H1 (cell line): Measurements from ENCODE around the gene CRYM. TPM values are rescaled to one million over a fixed set of nuclear protein-coding genes. Genes with fewer than 3 reads are reported as not detected.

Experiments
- CTCF ChIA-PET: fragments of 300-600 bp; sonication (Branson Sonifier 250); formaldehyde crosslinking; loops from one replicate; lab custom pipeline; 2021; ENCODE audit not compliant: partially characterized antibody; lab: Charles Lee
- POLR2A ChIA-PET: fragments of 300-600 bp; sonication (Branson Sonifier 250); formaldehyde crosslinking; loops from one replicate; lab custom pipeline; 2021; ENCODE audit warnings: inconsistent platforms; ENCODE audit not compliant: partially characterized antibody; lab: Charles Lee
- DNase-seq, 2 experiments: peaks; one replicate each; pipeline versions ENCODE4 v3.0.0 to v3.0.0-alpha.2; 2010 to 2022; ENCODE audit warnings: low spot score in 2 of 2, low read depth in 1 of 2, mixed read lengths in 1 of 2
- FAIRE-seq: peaks from 2 replicates; lab custom pipeline; 2011; peaks lifted over from hg19 to GRCh38; lab: Jason Lieb, UNC
- H2AFZ ChIP-seq: 2 replicates; pipeline ENCODE4 v1.8.1; 2012; ENCODE audit warnings: low read length, inconsistent platforms
- H2AK5ac ChIP-seq: 2 replicates; pipeline ENCODE4 v1.6.1; 2013; ENCODE audit warnings: low read depth, low read length
- H2BK120ac ChIP-seq: replicated peaks from 2 replicates; pipeline ENCODE3; 2013; ENCODE audit warnings: low read depth, low read length, inconsistent platforms
- H2BK12ac ChIP-seq: 2 replicates; pipeline ENCODE4 v1.6.1; 2013; ENCODE audit warnings: low read depth, low read length
- H2BK15ac ChIP-seq: 2 replicates; pipeline ENCODE4 v1.6.1; 2013; ENCODE audit warnings: low read length
- H2BK20ac ChIP-seq: 2 replicates; pipeline ENCODE4 v1.6.1; 2013; ENCODE audit warnings: low read length
- H2BK5ac ChIP-seq: 2 replicates; pipeline ENCODE4 v1.6.1; 2013; ENCODE audit warnings: low read depth, low read length
- H3K14ac ChIP-seq: 2 replicates; pipeline ENCODE4 v1.6.1; 2013; ENCODE audit warnings: inconsistent platforms; ENCODE audit not compliant: insufficient read length
- H3K18ac ChIP-seq: 2 replicates; pipeline ENCODE4 v1.6.1; 2013; ENCODE audit warnings: low read length; ENCODE audit errors: extremely low read depth
- H3K23ac ChIP-seq: 2 replicates; pipeline ENCODE4 v1.6.1; 2013; ENCODE audit warnings: inconsistent platforms; ENCODE audit not compliant: insufficient read length
- H3K23me2 ChIP-seq: 2 replicates; pipeline ENCODE4 v1.6.1; 2013; ENCODE audit warnings: low read depth, low read length
- H3K27ac ChIP-seq: 2 replicates; pipeline ENCODE4 v1.6.1; 2011; ENCODE audit warnings: low read depth, low read length, inconsistent platforms
- H3K27me3 ChIP-seq, 4 experiments: replicated peaks in 1 of 4; 1 replicate in 1 of 4; 2 replicates in 3 of 4; pipeline versions ENCODE4 v1.6.1 to v1.8.1; 2011 to 2013; ENCODE audit warnings: low read length in 3 of 4, mild to moderate bottlenecking in 3 of 4, inconsistent platforms in 2 of 4, mixed read lengths in 2 of 4, moderate library complexity in 1 of 4; ENCODE audit not compliant: control insufficient read depth in 3 of 4, insufficient read depth in 3 of 4; ENCODE audit errors: extremely low read depth in 1 of 4
- H3K36me3 ChIP-seq, 4 experiments: 2 replicates each; pipeline versions ENCODE4 v1.6.1 to v1.8.1; 2011 to 2013; ENCODE audit warnings: mild to moderate bottlenecking in 4 of 4, low read length in 3 of 4, moderate library complexity in 2 of 4, control low read depth in 1 of 4, inconsistent platforms in 1 of 4; ENCODE audit not compliant: insufficient read depth in 4 of 4, control insufficient read depth in 2 of 4
- H3K4ac ChIP-seq: replicated peaks from 2 replicates; pipeline ENCODE3; 2013; ENCODE audit warnings: low read length, low read depth, mixed read lengths, inconsistent platforms; ENCODE audit not compliant: insufficient read length
- H3K4me1 ChIP-seq, 4 experiments: replicated peaks in 1 of 4; 1 replicate in 1 of 4; 2 replicates in 3 of 4; pipeline versions ENCODE4 v1.6.1 to v1.8.1; 2011 to 2013; ENCODE audit warnings: low read length in 3 of 4, inconsistent platforms in 2 of 4, mixed read lengths in 1 of 4; ENCODE audit not compliant: insufficient read depth in 4 of 4, control insufficient read depth in 3 of 4
- H3K4me2 ChIP-seq, 2 experiments: 2 replicates each; pipeline versions ENCODE4 v1.6.1 to v1.8.1; 2011 to 2013; ENCODE audit warnings: low read depth in 2 of 2, low read length in 2 of 2, control low read depth in 1 of 2, inconsistent platforms in 1 of 2, mild to moderate bottlenecking in 1 of 2; ENCODE audit not compliant: insufficient read depth in 1 of 2
- H3K4me3 ChIP-seq, 4 experiments: fragments of 200-600, 300-600 bp in 1 of 4; sonication (generic), shearing (Covaris generic), sonication (Bioruptor Twin) in 1 of 4; 2 replicates each; pipeline versions ENCODE4 v1.5.1 to v1.8.1; 2011 to 2016; ENCODE audit warnings: low read length in 4 of 4, low read depth in 3 of 4, control low read depth in 2 of 4, inconsistent platforms in 2 of 4, mild to moderate bottlenecking in 2 of 4, mixed read lengths in 1 of 4, moderate library complexity in 1 of 4; ENCODE audit not compliant: insufficient read depth in 2 of 4; ENCODE audit errors: extremely low read depth in 1 of 4
- H3K56ac ChIP-seq: replicated peaks from 2 replicates; pipeline ENCODE3; 2013; ENCODE audit warnings: low read depth, mild to moderate bottlenecking, mixed read lengths, low read length, inconsistent platforms; ENCODE audit not compliant: insufficient read length
- H3K79me1 ChIP-seq: 2 replicates; pipeline ENCODE4 v1.6.1; 2013; ENCODE audit warnings: low read depth, low read length, control low read depth
- H3K79me2 ChIP-seq, 2 experiments: 2 replicates each; pipeline versions ENCODE4 v1.6.1 to v1.8.1; 2012 to 2013; ENCODE audit warnings: low read length in 2 of 2, mild to moderate bottlenecking in 2 of 2, inconsistent platforms in 1 of 2; ENCODE audit not compliant: insufficient read depth in 2 of 2, control insufficient read depth in 1 of 2
- H3K9ac ChIP-seq, 4 experiments: replicated peaks in 1 of 4; 1 replicate in 1 of 4; 2 replicates in 3 of 4; pipeline versions ENCODE4 v1.6.1 to v1.8.1; 2011 to 2013; ENCODE audit warnings: low read depth in 3 of 4, low read length in 3 of 4, control low read depth in 2 of 4, mild to moderate bottlenecking in 2 of 4, moderate library complexity in 2 of 4, inconsistent platforms in 1 of 4; ENCODE audit errors: extremely low read depth in 1 of 4
- H3K9me3 ChIP-seq, 2 experiments: 2 replicates each; pipeline versions ENCODE4 v1.6.1 to v1.8.1; 2012 to 2013; ENCODE audit warnings: mild to moderate bottlenecking in 2 of 2, moderate library complexity in 2 of 2, control low read depth in 1 of 2, inconsistent platforms in 1 of 2, low read depth in 1 of 2, low read length in 1 of 2, mixed read lengths in 1 of 2; ENCODE audit not compliant: insufficient read depth in 2 of 2
- H4K20me1 ChIP-seq, 2 experiments: replicated peaks in 1 of 2; 2 replicates each; pipeline versions ENCODE3 to v1.8.1; 2011 to 2013; ENCODE audit warnings: inconsistent platforms in 2 of 2, low read length in 2 of 2, mild to moderate bottlenecking in 1 of 2; ENCODE audit not compliant: insufficient read depth in 2 of 2, control insufficient read depth in 1 of 2
- H4K5ac ChIP-seq: 2 replicates; pipeline ENCODE4 v1.6.1; 2013; ENCODE audit warnings: low read length, low read depth, mixed read lengths, inconsistent platforms; ENCODE audit not compliant: insufficient read length
- H4K8ac ChIP-seq: 2 replicates; pipeline ENCODE4 v1.8.0; 2013; ENCODE audit warnings: mild to moderate bottlenecking, moderate library complexity, low read length, inconsistent platforms; ENCODE audit not compliant: insufficient read depth; ENCODE audit errors: extremely low read depth
- H4K91ac ChIP-seq: replicated peaks from 2 replicates; pipeline ENCODE3; 2013; ENCODE audit warnings: low read length, mixed read lengths, inconsistent platforms; ENCODE audit not compliant: insufficient read length
- BCL11A ChIP-seq, 2 experiments: IDR thresholded peaks; one replicate each; pipeline ENCODE4 v1.6.1; 2011; ENCODE audit warnings: low read depth in 2 of 2, low read length in 2 of 2, mild to moderate bottlenecking in 2 of 2
- JUND ChIP-seq: IDR thresholded peaks from 2 replicates; pipeline ENCODE4 v1.6.1; 2011; ENCODE audit warnings: mild to moderate bottlenecking, improper control_type of control experiment, low read length
- KDM1A ChIP-seq: fragments of 200-600, 300-600 bp; sonication (generic); IDR thresholded peaks from 2 replicates; pipeline ENCODE4 v1.7.1; 2016; ENCODE audit warnings: mild to moderate bottlenecking, low read length, borderline replicate concordance
- WGBS, 2 experiments: shearing (Covaris generic) in 1 of 2; methylation state at CpG; one replicate each; pipeline versions ENCODE4 v1.1.6 to v1.1.7; 2013 to 2015; ENCODE audit warnings: low lambda C conversion rate in 2 of 2, mixed read lengths in 2 of 2, inconsistent platforms in 1 of 2, low coverage in 1 of 2, missing lambda C conversion rate in 1 of 2; ENCODE audit not compliant: insufficient replicate concordance in 2 of 2, insufficient coverage in 1 of 2, insufficient read length in 1 of 2; ENCODE audit errors: extremely low coverage in 1 of 2, missing lambda C conversion rate in 1 of 2; 5-methylcytosine and 5-hydroxymethylcytosine counted together
- polyA plus RNA-seq, 7 experiments: library from polyadenylated mRNA; depleted of rRNA in 3 of 7; stranded (reverse) in 5 of 7; unstranded in 2 of 7; fragments of >200 nt in 5 of 7; fragments of 200-250 nt in 2 of 7; gene quantifications; 1 replicate in 5 of 7; 2 replicates in 1 of 7; 4 replicates in 1 of 7; pipeline versions ENCODE4 v1.2.1 to v1.2.3, GENCODE V29; 2011 to 2013; ENCODE audit warnings: missing spikeins in 2 of 7, mixed read lengths in 2 of 7
- total RNA-seq: library from RNA; stranded (reverse); fragmentation: NEBNext Ultra II Directional; extraction: Animal tissue kit (Norgen Biotek cat#: 25700); gene quantifications from 2 replicates; pipeline ENCODE4 v1.2.1, GENCODE V29; 2021
- TF ChIP-seq, protein P1 (sequence below): IDR thresholded peaks from 2 replicates; pipeline ENCODE4 v1.6.1; 2012; ENCODE audit warnings: inconsistent platforms

Gene CRYM
- total and polyA plus RNA-seq, 2 of the 8 experiments (the other 6 are each of a cell fraction or from before 2014, with no cell fraction given) = 12.9 to 40.4 TPM

- FAIRE-seq = no peak
- 91% methylated on average over 4 of the region's 4 CpGs; no CpG with 5 or more reads in 1 of the 2 experiments for WGBS, 2 experiments
- TF ChIP-seq KDM1A = no peak
- TF ChIP-seq JUND = no peak
- TF ChIP-seq, protein P1, sequence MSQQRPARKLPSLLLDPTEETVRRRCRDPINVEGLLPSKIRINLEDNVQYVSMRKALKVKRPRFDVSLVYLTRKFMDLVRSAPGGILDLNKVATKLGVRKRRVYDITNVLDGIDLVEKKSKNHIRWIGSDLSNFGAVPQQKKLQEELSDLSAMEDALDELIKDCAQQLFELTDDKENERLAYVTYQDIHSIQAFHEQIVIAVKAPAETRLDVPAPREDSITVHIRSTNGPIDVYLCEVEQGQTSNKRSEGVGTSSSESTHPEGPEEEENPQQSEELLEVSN = no peak
- no peak for TF ChIP-seq BCL11A (IDR thresholded peaks at IDR 0.05; ENCODE audit: low read depth in 2 of 2, low read length in 2 of 2)
- H3K36me3 ChIP-seq = no peaks in the 10 kb centered on the region
- no peak overlapping the region for H2BK20ac ChIP-seq
- no peak overlapping the region for H2AFZ ChIP-seq
- H3K23ac ChIP-seq = no peak overlapping the region
- POLR2A ChIA-PET = no interaction called here
- CTCF ChIA-PET = interaction anchor here (1.1 kb wide), 1 partner anchor 51 kb away, joined by 3 read pairs; no protein-coding TSS in a partner anchor
- no peak overlapping the region for H4K5ac ChIP-seq
- no peak overlapping the region for H3K56ac ChIP-seq
- no peak overlapping the region for H3K9ac ChIP-seq
- no peaks in the 10 kb centered on the region for H3K79me1 ChIP-seq
- H3K79me2 ChIP-seq = no peaks in the 10 kb centered on the region
- no peak overlapping the region for H2BK120ac ChIP-seq
- no peak overlapping the region for H2BK5ac ChIP-seq
- H4K8ac ChIP-seq = no peak overlapping the region
- DNase-seq = no peak
- no peak overlapping the region for H4K91ac ChIP-seq
- no peak overlapping the region for H2AK5ac ChIP-seq
- no peaks in the 10 kb centered on the region for H3K4me1 ChIP-seq
- H3K23me2 ChIP-seq = no peaks in the 10 kb centered on the region
- no peaks in the 10 kb centered on the region for H4K20me1 ChIP-seq
- no peak overlapping the region for H3K14ac ChIP-seq
- H3K4me3 ChIP-seq = no peak overlapping the region
- no peaks in the 10 kb centered on the region for H3K27me3 ChIP-seq
- no peak overlapping the region for H3K27ac ChIP-seq
- no peak overlapping the region for H3K4ac ChIP-seq
- no peaks in the 10 kb centered on the region for H3K9me3 ChIP-seq
- no peak overlapping the region for H2BK15ac ChIP-seq
- no peak overlapping the region for H3K4me2 ChIP-seq
- no peak overlapping the region for H3K18ac ChIP-seq
- no peak overlapping the region for H2BK12ac ChIP-seq
Observed at GRCh38 chr16:21239646-21240045, 38.4 kb downstream of the CRYM start.
